Measurements from ENCODE around the gene CARD11.

CARD11 gene

DNA sequence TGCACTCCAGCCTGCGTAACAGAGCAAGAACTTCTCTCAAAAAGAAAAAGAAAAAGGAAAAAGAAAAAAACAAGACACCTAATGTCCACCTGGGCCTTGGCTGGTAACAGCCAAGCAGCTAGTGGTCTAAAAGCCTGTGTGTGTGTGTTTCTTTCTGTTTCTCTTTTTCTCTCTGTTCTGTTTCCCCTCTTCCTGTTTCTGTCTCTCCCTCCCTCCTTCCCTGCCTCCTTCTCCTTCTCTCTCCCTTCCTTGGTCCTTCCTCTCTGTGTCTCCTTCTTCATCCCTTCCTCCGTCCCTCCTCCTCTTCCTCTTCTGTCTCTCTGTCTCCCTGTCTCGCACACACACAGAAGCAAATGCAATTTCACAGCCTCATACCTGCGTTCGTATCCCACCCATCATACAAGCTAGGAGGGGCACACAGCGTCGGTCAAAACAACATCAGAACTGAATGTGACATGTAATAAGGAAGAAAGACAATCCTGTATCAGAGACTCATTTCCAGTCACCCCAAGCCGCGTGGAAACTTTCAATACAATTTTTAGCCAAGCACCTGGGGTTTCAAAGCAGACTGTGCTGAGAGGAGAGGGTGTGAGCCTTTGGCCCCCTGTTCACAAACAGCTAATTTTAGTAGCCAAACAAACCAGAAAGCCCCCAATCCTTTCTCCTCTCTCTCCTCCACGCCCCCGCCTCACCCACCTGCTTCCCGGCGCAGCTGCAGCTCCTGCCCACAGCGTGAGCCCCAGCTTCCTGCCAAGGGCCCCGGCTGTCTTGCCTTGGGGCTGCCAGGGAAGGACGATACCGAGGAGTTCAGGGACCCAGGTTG is 149.3 kb downstream of the CARD11 start:
- DNase-seq: no peak

DNA sequence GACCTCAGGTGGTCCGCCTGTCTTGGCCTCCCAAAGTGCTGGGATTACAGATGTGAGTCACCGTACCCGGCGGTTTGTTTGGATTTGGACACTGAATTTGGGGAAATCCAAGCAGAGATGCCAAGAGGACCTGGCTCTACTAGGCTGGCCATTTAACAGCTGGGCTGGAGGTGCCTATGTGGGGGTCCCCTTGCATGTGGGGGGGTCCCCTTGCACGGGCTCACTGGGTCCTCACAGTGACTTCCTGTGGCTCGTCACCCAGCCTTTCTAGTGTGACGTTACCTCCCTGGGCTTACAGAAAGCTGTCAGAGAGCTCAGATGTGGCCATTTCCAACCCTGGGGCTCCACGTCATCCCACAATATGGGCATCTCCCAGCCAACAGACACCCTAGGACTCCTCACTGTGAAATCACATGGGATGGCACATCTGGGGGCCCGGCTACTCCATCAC is 150.2 kb downstream of the CARD11 start:
- no peak for DNase-seq

DNA sequence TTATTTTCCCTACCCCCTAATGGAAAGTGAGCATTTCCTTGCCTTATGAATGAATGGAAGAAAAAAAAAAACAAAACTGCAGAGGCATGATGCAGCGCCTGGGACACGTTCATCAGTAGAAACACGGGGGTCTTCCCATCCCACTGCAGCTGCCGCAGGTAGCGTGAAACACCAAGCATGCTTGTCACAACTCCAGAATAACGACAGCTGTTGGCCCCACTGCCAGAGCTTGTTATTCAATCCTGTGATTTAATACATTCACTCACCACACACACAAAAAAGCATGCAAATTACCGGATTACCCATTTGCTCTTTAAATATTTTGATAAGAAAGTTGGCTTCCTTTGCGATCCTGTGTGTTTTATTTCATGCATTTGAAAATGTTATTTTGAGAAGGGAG is 151.1 kb downstream of the CARD11 start:
- DNase-seq: no peak

DNA sequence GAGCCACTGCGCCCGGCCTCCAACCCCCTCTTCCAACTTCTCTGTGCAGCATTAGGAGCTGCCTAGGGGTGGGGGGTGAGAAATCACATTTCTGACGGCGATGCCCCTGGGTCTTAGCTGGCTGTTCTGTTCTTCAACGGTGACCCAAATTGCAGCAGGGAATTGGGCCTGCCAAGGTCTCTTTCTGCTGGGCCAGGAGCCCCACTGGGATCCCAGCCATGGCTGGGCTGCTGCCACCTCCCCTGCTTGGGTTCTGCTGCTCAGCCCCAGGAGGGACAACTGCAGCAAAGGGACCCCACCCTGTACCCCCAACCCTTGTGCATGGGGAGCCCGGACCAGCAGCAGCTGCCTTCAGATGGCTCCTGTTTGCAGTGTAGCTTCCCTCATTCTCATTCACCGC is 155.9 kb downstream of the CARD11 start:
- DNase-seq: no peak

DNA sequence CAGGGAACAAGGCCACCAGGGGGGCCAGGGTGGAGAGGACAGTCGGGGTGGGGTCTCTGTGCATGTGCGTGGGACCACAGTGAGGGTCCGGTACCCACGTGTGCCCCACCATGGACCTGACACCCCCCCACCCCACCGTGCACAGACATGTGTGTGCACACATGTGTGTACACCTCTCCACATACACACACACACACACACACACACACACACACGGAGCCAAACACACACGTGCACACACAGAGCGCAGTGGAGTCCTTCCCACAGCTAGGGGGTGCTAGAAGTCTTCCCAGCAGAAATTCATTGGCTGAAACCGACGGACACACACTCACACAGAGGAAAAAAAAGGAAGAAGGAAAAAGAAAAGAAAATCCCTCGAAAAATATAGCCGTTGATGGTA is 156.8 kb downstream of the CARD11 start:
- peak; percentile 25 to 49 for DNase-seq

DNA sequence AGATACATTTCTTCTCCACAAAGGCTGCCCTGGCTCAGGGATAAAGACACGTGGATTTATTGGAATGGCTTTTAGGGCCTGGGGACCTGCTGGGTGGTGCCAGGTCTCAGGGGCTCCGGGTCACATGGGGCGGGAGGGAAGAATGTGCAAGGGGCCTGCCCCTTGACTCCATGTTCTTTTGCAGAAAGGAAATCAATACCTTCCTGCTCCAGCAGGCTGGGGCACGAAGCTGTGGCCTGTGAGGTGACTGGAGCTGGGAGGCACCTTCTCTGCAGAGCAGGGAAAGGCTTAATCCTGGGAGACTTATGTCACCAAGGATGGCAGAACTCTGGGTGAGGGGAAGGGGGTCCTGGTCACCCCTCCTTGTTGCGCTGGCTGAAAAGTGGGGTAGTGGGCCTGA is 157.3 kb downstream of the CARD11 start:
- DNase-seq: no peak

DNA sequence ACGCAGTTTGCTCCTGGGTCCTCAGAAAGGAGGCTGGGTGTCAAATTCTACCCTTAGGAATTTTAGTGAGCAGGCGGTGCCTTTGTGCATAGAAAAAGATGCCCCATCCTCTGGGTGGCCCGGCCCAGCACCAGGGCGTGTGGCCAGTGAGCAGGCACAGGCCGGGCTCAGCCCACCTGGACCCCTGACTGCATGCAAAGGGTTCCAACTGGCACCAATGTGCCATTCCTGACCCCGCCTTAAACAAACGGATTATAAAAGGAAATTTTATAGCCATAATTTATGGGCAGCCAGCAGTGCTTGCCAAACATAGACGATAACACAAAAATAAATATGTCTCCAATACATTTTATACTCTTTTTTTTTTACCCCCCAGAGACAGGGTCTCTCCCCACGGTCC is 159.5 kb downstream of the CARD11 start:
- DNase-seq: no peak

DNA sequence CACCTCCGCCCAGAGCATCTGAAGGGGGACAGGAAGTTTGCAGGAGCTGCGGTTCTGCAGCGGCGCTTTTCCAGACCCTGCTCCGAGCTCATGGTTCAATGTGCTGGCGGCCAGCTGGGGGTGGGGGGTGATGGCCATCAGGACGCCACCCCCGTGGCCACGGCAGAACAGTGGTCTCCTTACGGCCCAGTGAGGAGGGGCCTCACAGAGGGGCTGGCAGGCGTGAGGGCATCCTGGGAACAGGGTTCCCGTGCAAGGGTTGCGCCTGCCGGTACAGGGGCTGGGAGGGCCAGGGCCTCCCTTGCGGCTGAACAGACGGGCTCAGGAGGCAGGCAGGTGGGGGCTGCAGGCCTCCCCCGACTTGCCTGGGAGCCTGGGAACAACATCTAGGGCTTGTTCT is 160.6 kb downstream of the CARD11 start:
- no peak for DNase-seq

DNA sequence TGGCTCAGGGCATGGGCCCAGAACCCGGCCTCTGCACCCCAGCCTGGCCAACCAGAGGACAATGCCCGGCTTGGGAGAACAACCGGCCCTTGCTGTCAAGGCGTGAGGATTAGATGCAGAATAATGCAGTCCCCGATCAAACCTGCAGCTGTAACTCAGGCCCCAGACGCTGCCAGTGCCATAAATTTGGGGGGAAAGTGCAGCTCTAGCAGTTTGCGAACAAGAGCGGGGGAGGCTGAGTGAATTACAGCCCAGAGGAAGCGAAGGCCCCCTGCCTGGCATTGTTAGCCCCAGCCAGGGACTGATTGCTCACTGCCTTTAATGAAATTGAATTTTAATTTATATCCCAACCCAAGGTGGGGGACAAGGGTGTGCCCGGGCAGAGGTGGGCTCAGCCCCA is 161.6 kb downstream of the CARD11 start:
- no peak for DNase-seq

DNA sequence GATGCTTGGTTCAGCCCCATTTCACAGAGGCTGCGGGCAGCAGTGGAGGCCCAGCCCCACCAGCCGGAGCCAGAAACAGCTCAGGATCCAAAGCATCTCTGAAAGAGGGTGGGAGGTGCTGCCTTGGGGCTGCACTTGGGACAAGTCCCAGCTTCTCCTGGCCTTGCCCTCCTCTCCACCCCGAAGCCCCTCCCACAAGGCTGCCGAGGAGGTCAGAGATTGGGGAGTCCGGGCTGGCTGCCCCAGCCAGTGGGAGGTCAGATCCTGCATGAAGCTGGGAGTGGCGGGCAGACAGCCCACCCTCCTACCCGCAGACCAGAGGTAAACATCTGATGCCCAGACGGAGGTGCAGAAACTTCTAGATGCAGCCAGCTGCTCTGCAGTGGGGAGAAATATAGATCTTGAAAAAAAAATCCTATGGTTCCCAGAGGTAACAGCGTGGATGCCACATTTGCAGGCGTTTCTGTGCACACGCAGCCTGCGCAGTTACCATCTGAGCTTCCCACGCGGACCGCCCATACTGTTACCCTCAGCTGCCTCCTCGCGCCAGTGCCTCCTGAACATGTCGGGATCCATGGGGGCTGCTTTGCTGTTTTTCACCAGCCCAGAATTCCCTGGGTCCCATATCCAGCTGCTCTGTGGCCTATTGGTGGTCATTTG is 162.7 kb downstream of the CARD11 start:
- no peak for DNase-seq

DNA sequence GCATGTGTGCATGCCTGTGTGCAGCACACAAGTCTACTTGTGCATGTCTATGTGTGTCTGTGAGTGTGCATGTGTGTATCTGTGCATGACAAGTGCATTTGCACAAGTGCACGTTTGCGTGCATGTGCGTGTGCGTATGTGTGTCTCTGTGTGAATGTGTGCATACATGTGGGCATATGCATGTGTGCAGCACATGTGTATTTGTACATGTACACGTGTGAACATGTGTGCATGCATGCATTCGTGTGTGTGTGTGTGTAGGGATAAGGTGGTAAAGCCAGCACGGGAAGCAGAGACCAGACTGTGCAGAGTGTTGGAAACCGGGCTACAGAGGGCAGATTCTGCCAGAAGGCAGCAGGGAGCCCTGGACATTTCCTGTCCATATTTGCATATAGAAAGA is 163.6 kb downstream of the CARD11 start:
- DNase-seq: no peak

DNA sequence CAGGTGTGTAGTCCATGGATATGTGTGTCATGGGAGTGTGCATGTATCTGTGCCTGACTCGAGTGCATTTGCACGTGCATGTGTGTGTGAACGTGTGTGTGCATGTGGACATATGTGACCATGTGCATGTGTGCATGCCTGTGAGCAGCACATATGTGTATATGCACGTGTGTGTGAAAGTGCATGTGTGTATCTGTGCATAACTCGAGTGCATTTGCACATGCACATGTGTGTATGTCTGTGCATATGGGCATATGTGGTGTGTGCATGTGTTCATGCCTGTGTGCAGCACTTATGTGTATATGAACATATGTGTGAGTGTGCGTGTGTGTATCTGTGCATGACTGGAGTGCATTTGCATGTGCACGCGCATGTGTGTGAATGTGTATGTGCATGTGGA is 164.3 kb downstream of the CARD11 start:
- no peak for DNase-seq

DNA sequence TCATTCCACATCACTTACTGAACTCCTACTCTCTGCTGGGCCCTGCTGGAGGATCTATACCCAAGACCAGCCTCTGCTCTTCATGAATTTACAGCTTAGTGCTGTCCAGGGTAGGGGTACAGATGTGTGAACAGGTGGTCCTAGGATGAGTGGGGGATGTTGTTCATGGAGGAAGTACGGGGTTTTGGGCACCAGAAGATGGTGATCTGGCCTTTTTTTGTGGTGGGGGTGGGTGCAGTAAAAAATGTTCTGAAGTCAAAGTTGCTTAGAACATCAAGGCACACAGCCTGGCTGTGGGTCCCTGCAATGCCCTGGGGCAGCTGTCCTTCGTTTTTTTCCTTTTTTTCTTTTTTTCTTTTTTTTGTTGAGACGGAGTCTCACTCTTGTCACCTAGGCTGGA is 165.4 kb downstream of the CARD11 start:
- no peak for DNase-seq

DNA sequence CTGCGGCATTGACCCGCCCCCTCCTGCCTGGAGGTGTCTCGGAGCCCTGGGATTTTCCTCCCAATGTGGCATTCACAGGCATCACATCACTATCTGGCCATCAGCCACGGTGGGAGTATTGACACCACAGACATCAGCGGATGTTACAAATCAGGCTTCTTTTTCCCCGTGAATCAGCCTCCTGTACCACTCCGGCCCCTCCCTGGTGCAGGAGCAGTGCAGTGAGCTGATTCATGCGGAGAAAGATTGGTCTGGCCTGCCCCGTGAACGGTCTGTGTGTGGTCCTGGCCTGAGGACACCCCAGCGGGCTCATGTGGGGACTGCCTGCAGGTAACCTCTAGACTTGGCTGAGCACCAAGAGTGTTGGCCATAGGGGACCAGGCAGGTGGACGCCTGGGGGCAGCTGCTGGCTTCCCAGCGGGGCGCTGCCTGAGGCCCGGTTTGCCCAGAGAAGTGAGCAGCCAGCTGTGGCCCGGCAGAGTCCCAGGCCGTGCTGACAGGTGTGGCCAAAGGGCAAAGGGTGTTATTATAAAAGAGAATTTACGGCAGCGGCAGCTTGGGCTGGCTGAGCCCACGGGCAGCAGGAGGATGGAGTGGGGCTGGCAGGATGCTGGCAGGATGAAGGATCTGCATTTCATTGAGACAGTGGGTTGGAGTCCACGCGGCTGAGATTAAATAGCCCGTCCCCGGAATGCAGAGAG is 167.5 kb downstream of the CARD11 start:
- DNase-seq: no peak

DNA sequence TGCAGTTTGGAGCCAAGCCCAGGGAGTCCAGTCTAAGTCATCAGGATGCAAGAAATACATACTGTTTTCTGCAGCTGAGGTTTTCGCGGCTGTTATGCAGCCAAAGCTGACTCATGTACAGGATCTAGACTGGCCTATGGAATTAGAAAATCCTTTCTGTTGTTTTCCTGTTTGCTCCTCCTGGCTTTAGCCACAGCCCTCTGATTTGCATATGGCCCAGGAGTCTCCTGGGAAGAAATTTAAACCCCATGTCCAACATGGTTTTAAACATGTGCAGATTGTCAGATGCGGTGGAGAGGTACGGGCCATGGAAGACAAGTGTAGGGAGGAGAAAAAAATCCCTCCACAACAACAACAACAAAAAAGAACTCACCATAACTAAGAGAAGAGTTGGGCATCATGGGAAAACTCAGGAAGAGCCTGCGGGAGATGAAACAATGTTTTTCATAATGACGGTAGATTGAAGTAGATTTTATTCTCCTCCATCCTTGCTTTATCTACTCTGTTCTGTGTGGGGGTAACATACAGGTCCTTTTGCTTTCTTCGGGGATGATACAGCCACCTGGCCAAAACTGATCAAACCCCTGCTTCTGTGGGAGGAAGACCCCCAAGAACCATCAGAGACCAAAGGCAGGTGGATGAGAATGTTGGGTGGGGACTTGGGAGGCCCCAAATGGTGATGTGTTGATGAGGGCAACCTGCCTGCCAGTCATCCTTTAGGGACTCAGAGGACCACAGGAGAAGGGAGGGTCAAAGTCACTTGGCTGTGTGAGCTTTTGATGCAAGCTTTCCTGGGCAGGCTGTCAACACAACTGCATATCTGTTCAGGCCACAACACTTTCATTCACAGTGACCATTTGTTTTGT is 169.7 kb downstream of the CARD11 start:
- no peak for DNase-seq

DNA sequence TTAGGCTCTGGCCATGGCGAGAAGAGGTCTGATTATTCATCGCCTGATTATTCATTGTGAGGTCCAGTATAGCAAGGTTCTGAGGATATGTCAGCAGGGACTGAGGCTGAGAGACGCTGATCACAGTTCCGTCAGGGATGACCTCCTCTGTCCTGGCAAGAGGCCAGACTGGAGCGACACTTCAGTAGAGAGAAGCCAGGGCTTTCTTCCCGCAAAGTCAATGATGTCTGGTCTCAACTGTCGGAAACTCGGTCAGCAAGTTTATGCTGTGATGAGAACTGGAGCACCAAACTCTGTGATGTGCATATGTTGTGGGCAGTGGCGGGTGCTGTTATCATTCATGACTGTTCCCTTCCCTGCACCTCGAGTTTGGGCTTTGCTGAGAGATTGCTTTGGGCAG is 170.5 kb downstream of the CARD11 start:
- DNase-seq: peak; percentile 11 to 68

DNA sequence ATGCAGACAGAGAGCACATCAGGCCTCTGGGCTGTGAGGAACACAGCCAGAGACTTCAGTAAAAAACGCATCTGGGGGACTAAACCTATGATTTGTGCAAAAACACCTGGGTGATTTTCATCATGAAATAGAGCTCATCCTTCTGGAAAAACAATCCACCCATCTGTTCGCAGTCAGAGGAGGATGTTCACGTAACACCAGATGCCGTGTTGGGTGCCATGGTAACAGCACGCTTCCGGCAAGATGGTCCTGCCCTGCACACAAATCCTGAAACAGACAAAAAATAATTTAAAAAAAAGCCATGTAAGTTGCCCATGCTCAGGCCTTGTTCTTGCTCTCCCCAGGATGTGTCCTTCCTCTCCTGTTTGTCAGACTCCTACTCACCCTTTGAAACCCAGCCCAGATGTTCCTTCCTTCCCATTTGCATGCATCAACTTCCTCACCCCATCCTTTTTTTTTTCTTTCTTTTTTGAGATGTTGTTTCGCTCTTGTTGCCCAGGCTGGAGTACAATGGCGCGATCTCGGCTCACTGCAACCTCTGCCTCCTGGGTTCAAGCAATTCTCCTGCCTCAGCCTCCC is 171.3 kb downstream of the CARD11 start:
- no peak for DNase-seq

DNA sequence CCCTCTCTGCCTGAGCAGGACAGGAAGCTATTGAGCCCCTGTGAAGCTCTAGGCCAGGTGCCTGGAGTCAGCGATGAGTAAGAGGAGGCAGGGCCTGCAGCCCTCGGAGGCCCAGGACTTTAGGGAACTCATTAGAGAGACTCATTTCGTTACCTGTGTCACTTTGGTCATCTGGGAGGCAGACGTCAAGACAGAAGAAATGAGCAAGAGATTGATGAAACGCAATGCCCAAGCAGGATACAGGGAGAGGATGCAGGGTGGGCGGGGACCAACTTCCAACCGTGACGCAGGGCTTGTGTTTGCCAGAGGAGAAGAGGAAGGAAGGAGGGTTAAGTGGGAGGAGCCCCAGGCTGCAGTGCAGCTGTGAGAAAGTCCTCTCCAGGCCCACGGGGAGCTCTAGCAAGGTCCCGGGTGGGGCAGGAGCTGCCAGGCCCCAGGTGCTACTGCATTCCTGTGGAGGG is 173.2 kb downstream of the CARD11 start:
- no peak for DNase-seq

DNA sequence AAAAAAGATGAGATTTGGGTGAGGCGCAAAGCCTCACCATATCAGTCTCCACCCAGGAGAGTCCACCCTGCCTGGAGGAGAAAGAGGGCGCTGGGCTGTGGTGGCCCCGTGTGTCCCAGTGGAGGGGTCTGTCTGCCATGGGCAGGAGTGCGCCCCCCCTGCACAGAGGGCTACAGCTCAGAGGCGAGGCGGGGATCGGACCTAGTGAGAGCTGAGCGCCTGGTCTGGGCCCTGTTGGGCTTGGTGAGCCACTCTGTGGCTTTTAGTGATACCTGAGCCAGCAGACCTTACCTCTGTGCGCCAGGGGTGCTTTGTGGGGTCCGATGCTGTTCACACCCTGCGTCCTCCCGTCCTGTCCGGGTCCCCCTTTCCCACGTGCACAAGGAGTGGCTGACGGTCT is 173.7 kb downstream of the CARD11 start:
- DNase-seq: no peak

DNA sequence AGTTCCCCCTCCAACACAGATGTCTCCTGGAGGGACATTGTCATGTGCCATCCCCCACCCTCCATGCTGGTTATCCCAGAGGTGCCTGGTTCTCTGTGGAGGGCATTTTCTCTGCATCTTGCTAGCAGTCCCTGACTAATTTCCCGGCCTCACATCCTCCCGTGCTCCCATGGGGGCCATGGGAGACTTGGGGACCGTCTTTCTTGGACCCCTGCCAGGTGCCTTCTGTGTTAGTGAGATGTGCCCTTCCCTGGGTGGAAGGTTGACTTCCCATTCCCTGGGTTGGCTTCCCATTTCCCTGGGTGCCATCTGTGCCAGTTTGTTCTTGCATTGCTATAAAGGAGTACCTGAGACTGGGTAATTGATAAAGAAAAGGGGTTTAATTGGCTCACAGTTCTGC is 177.1 kb downstream of the CARD11 start:
- no peak for DNase-seq

DNA sequence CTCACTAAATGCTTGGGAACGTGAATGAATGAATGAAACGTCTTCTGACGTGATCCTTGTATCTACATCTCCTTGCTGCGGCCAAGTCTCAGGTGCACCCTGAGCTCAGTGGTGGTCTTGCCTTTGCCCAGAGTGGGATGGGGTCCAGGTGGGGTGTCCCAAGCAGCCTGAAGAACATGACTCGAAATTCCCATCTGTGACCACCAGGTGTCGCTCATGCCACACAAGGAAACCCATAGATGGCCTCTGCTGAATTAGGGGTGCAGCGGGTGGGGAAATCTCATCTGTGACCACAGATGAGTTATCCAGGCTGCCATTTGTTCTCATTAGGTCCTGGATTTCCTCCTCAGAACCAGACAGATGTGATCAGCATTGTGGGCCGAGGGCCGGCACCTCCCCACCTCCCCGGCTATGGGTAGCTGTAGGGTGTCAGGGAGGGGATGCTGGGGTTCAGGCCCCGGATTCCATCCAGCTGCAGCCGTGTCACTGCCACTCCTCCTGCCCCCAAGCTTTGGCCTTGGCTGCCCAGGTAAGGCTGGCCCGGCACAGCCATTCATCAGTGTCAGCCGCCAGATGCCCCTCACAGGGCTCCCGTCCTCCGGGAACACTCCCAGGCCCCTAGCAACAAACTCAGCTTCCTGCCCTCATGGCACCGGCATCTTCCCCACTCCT is 178.5 kb downstream of the CARD11 start:
- peak in 1 of 2 experiments; percentile 21 for DNase-seq
